Glutamatergic neuron (in vitro differentiated cells): ENCODE data around the gene F2R. TPM values are rescaled to one million over a fixed set of nuclear protein-coding genes. Genes with fewer than 3 reads are reported as not detected.
"Not testable (repeated sequence)": the region's sequence is repeated elsewhere in the genome, so short reads cannot be mapped to it uniquely, and the experiment has no call there.

Experiments used
- DNase-seq: peaks from one replicate; pipeline ENCODE4 v3.0.0; 2022
- H3K27ac Mint-ChIP-seq: one replicate; pipeline ENCODE4 v1.8.0; 2020; ENCODE audit warnings: mild to moderate bottlenecking, mixed read lengths, inconsistent platforms; ENCODE audit not compliant: unreplicated experiment
- H3K27me3 Mint-ChIP-seq: one replicate; pipeline ENCODE4 v1.8.0; 2020; ENCODE audit warnings: mild to moderate bottlenecking, moderate library complexity, mixed read lengths, inconsistent platforms; ENCODE audit not compliant: unreplicated experiment
- H3K36me3 Mint-ChIP-seq: one replicate; pipeline ENCODE4 v1.8.0; 2020; ENCODE audit warnings: mild to moderate bottlenecking, mixed read lengths, inconsistent platforms; ENCODE audit not compliant: unreplicated experiment
- H3K4me1 Mint-ChIP-seq: one replicate; pipeline ENCODE4 v1.8.0; 2020; ENCODE audit warnings: mild to moderate bottlenecking, low read depth, mixed read lengths, inconsistent platforms; ENCODE audit not compliant: unreplicated experiment
- H3K4me3 Mint-ChIP-seq: one replicate; pipeline ENCODE4 v1.8.0; 2020; ENCODE audit warnings: mild to moderate bottlenecking, mixed read lengths, inconsistent platforms; ENCODE audit not compliant: unreplicated experiment
- H3K9me3 Mint-ChIP-seq: one replicate; pipeline ENCODE4 v1.8.0; 2020; ENCODE audit warnings: mild to moderate bottlenecking, moderate library complexity, mixed read lengths, inconsistent platforms; ENCODE audit not compliant: unreplicated experiment
- CTCF ChIP-seq: fragments of 200-600 bp; sonication (generic); IDR thresholded peaks from one replicate; pipeline ENCODE4 v1.5.0; 2021; ENCODE audit not compliant: partially characterized antibody, unreplicated experiment
- total RNA-seq: library from RNA; stranded (reverse); fragmentation: NEBNext Ultra II Directional; extraction: Animal tissue kit (Norgen Biotek cat#: 25700); gene quantifications from one replicate; pipeline ENCODE4 v1.2.1, GENCODE V29; 2021; ENCODE audit not compliant: unreplicated experiment

Gene F2R
- total RNA-seq, 1 donor from 2014 or later = 59.3 TPM

GRCh38 chr5:76751291-76751690 is 35.4 kb downstream of the F2R start:
- H3K36me3 Mint-ChIP-seq = no peaks in the 10 kb centered on the region
- TF ChIP-seq CTCF = no peak
- H3K27me3 Mint-ChIP-seq = peaks cover 2% of the 10 kb centered on the region

GRCh38 chr5:76754668-76755078 is 38.7 kb downstream of the F2R start:
- H3K27me3 Mint-ChIP-seq = peaks cover 2% of the 10 kb centered on the region
- peaks cover 5% of the 10 kb centered on the region for H3K4me1 Mint-ChIP-seq
- no peaks in the 10 kb centered on the region for H3K9me3 Mint-ChIP-seq
- no peak overlapping the region for H3K4me3 Mint-ChIP-seq
- no peaks in the 10 kb centered on the region for H3K36me3 Mint-ChIP-seq
- H3K27ac Mint-ChIP-seq = no peak overlapping the region
- TF ChIP-seq CTCF = no peak
- no peak for DNase-seq

More at GRCh38 chr5:76751291-76751690, 35.4 kb downstream of the F2R start:
- Mint-ChIP-seq H3K27ac (no peak overlapping the region), H3K4me1 (peaks cover 8% of the 10 kb centered on the region), H3K4me3 (no peak overlapping the region), H3K9me3 (no peaks in the 10 kb centered on the region)
- no peak for DNase-seq

- DNase-seq = no peak
- H3K4me3 Mint-ChIP-seq = no peak overlapping the region
- no peaks in the 10 kb centered on the region for H3K9me3 Mint-ChIP-seq
- no peak for TF ChIP-seq CTCF
- no peak overlapping the region for H3K27ac Mint-ChIP-seq
- peaks cover 5% of the 10 kb centered on the region for H3K4me1 Mint-ChIP-seq
- H3K27me3 Mint-ChIP-seq = peaks cover 2% of the 10 kb centered on the region
- H3K36me3 Mint-ChIP-seq = no peaks in the 10 kb centered on the region
Observed at GRCh38 chr5:76755779-76756637, 40.1 kb downstream of the F2R start.

- Mint-ChIP-seq H3K27me3 (peaks cover 2% of the 10 kb centered on the region), H3K9me3 (no peaks in the 10 kb centered on the region), H3K4me1 (peaks cover 5% of the 10 kb centered on the region), H3K36me3 (no peaks in the 10 kb centered on the region), H3K27ac (no peak overlapping the region), H3K4me3 (no peak overlapping the region)
- TF ChIP-seq CTCF = no peak
- no peak for DNase-seq
Observed at GRCh38 chr5:76757049-76757448, 41.1 kb downstream of the F2R start.

GRCh38 chr5:76761118-76761517 is 45.2 kb downstream of the F2R start:
- H3K9me3 Mint-ChIP-seq, DNase-seq, H3K27ac Mint-ChIP-seq, H3K36me3 Mint-ChIP-seq, H3K4me1 Mint-ChIP-seq, H3K27me3 Mint-ChIP-seq, H3K4me3 Mint-ChIP-seq: not testable (repeated sequence)
